Right cardiac atrium (tissue), 5 donors: ENCODE measurements around the gene SF3A1. TPM values are rescaled to one million over a fixed set of nuclear protein-coding genes. Genes with fewer than 3 reads are reported as not detected.
A peak's percentile ranks its signal among the peaks of the same experiment; 100 is the strongest.

ENCODE experiments used
- ATAC-seq, 2 donors: fragments of 200-7000 bp; cut with Tn5 transposase; one replicate each; pipeline versions ENCODE4 v1.8.0 to v1.9.1; 2020; ENCODE audit warnings: moderate library complexity in 2 of 2, mild to moderate bottlenecking in 1 of 2
- DNase-seq, 3 donors: peaks; one replicate each; pipeline ENCODE4 v3.0.0-alpha.2; 2020
- H3K27ac ChIP-seq: one replicate; pipeline ENCODE4 v1.5.1; 2013; ENCODE audit warnings: mild to moderate bottlenecking, low read length, control low read depth, moderate library complexity
- H3K27me3 ChIP-seq: one replicate; pipeline ENCODE4 v1.6.1; 2013; ENCODE audit not compliant: control insufficient read depth, insufficient read depth
- H3K4me1 ChIP-seq: one replicate; pipeline ENCODE4 v1.6.1; 2013; ENCODE audit warnings: low read length; ENCODE audit not compliant: control insufficient read depth, insufficient read depth
- H3K4me3 ChIP-seq: one replicate; pipeline ENCODE4 v1.5.1; 2013; ENCODE audit warnings: low read length, control low read depth
- H3K9me3 ChIP-seq: one replicate; pipeline ENCODE4 v1.6.1; 2013; ENCODE audit warnings: low read length; ENCODE audit not compliant: control insufficient read depth
- WGBS: extraction: QIAGEN DNeasy Blood & Tissue Kit; methylation state at CpG from one replicate; pipeline ENCODE4 v1.1.7; 2013; 5-methylcytosine and 5-hydroxymethylcytosine counted together
- intact Hi-C, 4 donors: fragments of 100-400 bp; cut with DNase I; formaldehyde crosslinking; loops; one replicate each; pipeline versions ENCODE4 v1.11.0 to v1.14.0; 2022 to 2023
- polyA plus RNA-seq: library from polyadenylated mRNA; stranded (reverse); fragments of 200-250 nt; gene quantifications from one replicate; pipeline ENCODE4 v1.2.3, GENCODE V29; 2013
- total RNA-seq, 4 donors: library from RNA; stranded (reverse); fragmentation: NEBNext Ultra II Directional; extraction: Animal tissue kit (Norgen Biotek cat#: 25700); gene quantifications; one replicate each; pipeline ENCODE4 v1.2.1, GENCODE V29; 2021
- donor health status: healthy with polysubstance abuse.
- donor health status: DM: no; HTN: yes; CAD: no.
- donor health status: DM: no; HTN: no; CAD: no.
- donor health status: DM: no; HTN: yes; CAD: no; lungs with severe emphysema.
- donor health status: DM: yes; HTN: yes; CAD: no.

The SF3A1 gene
- total and polyA plus RNA-seq, 5 donors = 16.2 to 110 (median 107) TPM

- WGBS = 69% methylated on average over 19 of the region's 19 CpGs
- DNase-seq = no peak
- Histone ChIP-seq H3K27ac (no peak overlapping the region), H3K4me1 (no peaks in the 10 kb centered on the region), H3K4me3 (no peak overlapping the region), H3K27me3 (no peaks in the 10 kb centered on the region), H3K9me3 (no peaks in the 10 kb centered on the region)
- ATAC-seq = no peak
- intact Hi-C loops = no loop called here
Observed at GRCh38 chr22:30370641-30371230, 14.0 kb upstream of the SF3A1 start.

- no peaks in the 10 kb centered on the region for H3K27me3 ChIP-seq
- intact Hi-C loops = no loop called here
- ATAC-seq = no peak
Observed at GRCh38 chr22:30368420-30368819, 11.7 kb upstream of the SF3A1 start.

GRCh38 chr22:30365891-30366290, 9.2 kb upstream of the SF3A1 start:
- DNase-seq = no peak
- WGBS = 95% methylated on average over 18 of the region's 18 CpGs
- Histone ChIP-seq H3K27ac (no peak overlapping the region), H3K9me3 (no peaks in the 10 kb centered on the region), H3K4me1 (no peaks in the 10 kb centered on the region), H3K4me3 (no peak overlapping the region), H3K27me3 (no peaks in the 10 kb centered on the region)
- intact Hi-C loops = no loop called here
- ATAC-seq = no peak

More at GRCh38 chr22:30368420-30368819, 11.7 kb upstream of the SF3A1 start:
- DNase-seq = no peak
- H3K4me1 ChIP-seq = no peaks in the 10 kb centered on the region
- no peak overlapping the region for H3K4me3 ChIP-seq
- no peak overlapping the region for H3K27ac ChIP-seq
- WGBS = 93% methylated on average over 9 of the region's 9 CpGs
- no peaks in the 10 kb centered on the region for H3K9me3 ChIP-seq

- intact Hi-C loops = no loop called here
- Histone ChIP-seq H3K27ac (no peak overlapping the region), H3K9me3 (no peaks in the 10 kb centered on the region), H3K4me1 (no peaks in the 10 kb centered on the region), H3K4me3 (no peak overlapping the region), H3K27me3 (no peaks in the 10 kb centered on the region)
- 80% methylated on average over 7 of the region's 7 CpGs for WGBS
- ATAC-seq = no peak
- DNase-seq = no peak
Observed at GRCh38 chr22:30362651-30363281, 6.1 kb upstream of the SF3A1 start.

GRCh38 chr22:30361916-30362650, 5.4 kb upstream of the SF3A1 start:
- 85% methylated on average over 10 of the region's 10 CpGs for WGBS
- Histone ChIP-seq H3K27ac (no peak overlapping the region), H3K27me3 (no peaks in the 10 kb centered on the region), H3K9me3 (no peaks in the 10 kb centered on the region), H3K4me1 (no peaks in the 10 kb centered on the region), H3K4me3 (no peak overlapping the region)
- ATAC-seq (no peak), DNase-seq (no peak)
- intact Hi-C loops = no loop called here

- Histone ChIP-seq H3K9me3 (no peaks in the 10 kb centered on the region), H3K27ac (no peak overlapping the region), H3K27me3 (no peaks in the 10 kb centered on the region), H3K4me1 (peaks cover 13% of the 10 kb centered on the region), H3K4me3 (no peak overlapping the region)
- no peak for ATAC-seq
- DNase-seq = no peak
- intact Hi-C loops = loop anchor here in 1 of 4 donors (5.0 kb wide), 1 partner anchor 71 kb away; the partner anchor contains the start of gene CASTOR1
- 86% methylated on average over 6 of the region's 6 CpGs for WGBS
Observed at GRCh38 chr22:30358541-30358940, 1.8 kb upstream of the SF3A1 start.

- ATAC-seq = no peak
- Histone ChIP-seq H3K4me1 (peaks cover 13% of the 10 kb centered on the region), H3K9me3 (no peaks in the 10 kb centered on the region), H3K4me3 (no peak overlapping the region), H3K27me3 (no peaks in the 10 kb centered on the region), H3K27ac (no peak overlapping the region)
- DNase-seq = no peak
- intact Hi-C loops = loop anchor here in 1 of 4 donors (5.0 kb wide), 1 partner anchor 70 kb away; the partner anchor contains the start of gene CASTOR1
- 48% methylated on average over 22 of the region's 22 CpGs for WGBS
Observed at GRCh38 chr22:30357650-30358215, 1.0 kb upstream of the SF3A1 start.

GRCh38 chr22:30357236-30357570, 509 bp upstream of the SF3A1 start:
- peaks cover 13% of the 10 kb centered on the region for H3K4me1 ChIP-seq
- H3K4me3 ChIP-seq = peak overlapping the region; percentile 71
- DNase-seq (no peak), ATAC-seq (peak in 1 of 2 donors; percentile 5)
- no peak overlapping the region for H3K27ac ChIP-seq
- WGBS = 2% methylated on average over 9 of the region's 9 CpGs
- intact Hi-C loops = loop anchor here in 1 of 4 donors (5.0 kb wide), 1 partner anchor 70 kb away; the partner anchor contains the start of gene CASTOR1
- H3K9me3 ChIP-seq = no peaks in the 10 kb centered on the region
- H3K27me3 ChIP-seq = no peaks in the 10 kb centered on the region

- Histone ChIP-seq H3K9me3 (no peaks in the 10 kb centered on the region), H3K27ac (no peak overlapping the region), H3K4me3 (no peak overlapping the region), H3K27me3 (no peaks in the 10 kb centered on the region), H3K4me1 (peaks cover 13% of the 10 kb centered on the region)
- ATAC-seq = no peak
- intact Hi-C loops = loop anchor here in 1 of 4 donors (5.0 kb wide), 1 partner anchor 67 kb away; the partner anchor contains the start of gene CASTOR1
- 53% methylated on average over 5 of the region's 5 CpGs for WGBS
- no peak for DNase-seq
Observed at GRCh38 chr22:30354644-30355043, 2.0 kb downstream of the SF3A1 start.

GRCh38 chr22:30351226-30351625, 5.5 kb downstream of the SF3A1 start:
- intact Hi-C loops = no loop called here
- DNase-seq (no peak), ATAC-seq (no peak)
- Histone ChIP-seq H3K4me1 (peaks cover 13% of the 10 kb centered on the region), H3K27me3 (no peaks in the 10 kb centered on the region), H3K27ac (no peak overlapping the region), H3K4me3 (no peak overlapping the region), H3K9me3 (no peaks in the 10 kb centered on the region)
- WGBS = 89% methylated on average over 3 of the region's 3 CpGs

- H3K4me1 ChIP-seq = no peaks in the 10 kb centered on the region
- 76% methylated on average over 4 of the region's 4 CpGs for WGBS
- no peak overlapping the region for H3K27ac ChIP-seq
- H3K4me3 ChIP-seq = no peak overlapping the region
- intact Hi-C loops = no loop called here
- no peaks in the 10 kb centered on the region for H3K9me3 ChIP-seq
- no peaks in the 10 kb centered on the region for H3K27me3 ChIP-seq
- no peak for ATAC-seq
- DNase-seq = no peak
Observed at GRCh38 chr22:30348809-30349208, 7.9 kb downstream of the SF3A1 start.
